Osteocyte (in vitro differentiated cells): ENCODE results near the gene RCBTB1. TPM values are rescaled to one million over a fixed set of nuclear protein-coding genes. Genes with fewer than 3 reads are reported as not detected.

Experiments used
- DNase-seq: peaks from one replicate; pipeline ENCODE4 v3.0.0; 2021; ENCODE audit warnings: mixed read lengths; ENCODE audit not compliant: unreplicated experiment; ENCODE audit errors: extremely low spot score
- H3K27ac Mint-ChIP-seq: one replicate; pipeline ENCODE4 v1.8.0; 2021; ENCODE audit warnings: mild to moderate bottlenecking, mixed read lengths; ENCODE audit not compliant: unreplicated experiment
- H3K27me3 Mint-ChIP-seq: one replicate; pipeline ENCODE4 v1.8.0; 2021; ENCODE audit warnings: mixed read lengths; ENCODE audit not compliant: unreplicated experiment
- H3K36me3 Mint-ChIP-seq: one replicate; pipeline ENCODE4 v1.8.0; 2021; ENCODE audit warnings: mixed read lengths; ENCODE audit not compliant: unreplicated experiment
- H3K4me1 Mint-ChIP-seq: one replicate; pipeline ENCODE4 v1.8.0; 2021; ENCODE audit warnings: mixed read lengths; ENCODE audit not compliant: unreplicated experiment
- H3K4me3 Mint-ChIP-seq: one replicate; pipeline ENCODE4 v1.8.0; 2021; ENCODE audit warnings: mild to moderate bottlenecking, moderate library complexity, mixed read lengths; ENCODE audit not compliant: unreplicated experiment
- H3K9me3 Mint-ChIP-seq: one replicate; pipeline ENCODE4 v1.8.0; 2021; ENCODE audit warnings: mixed read lengths; ENCODE audit not compliant: unreplicated experiment
- CTCF ChIP-seq: fragments of 200-600 bp; sonication (generic); IDR thresholded peaks from 2 replicates; pipeline ENCODE4 v1.5.0; 2021; ENCODE audit warnings: antibody characterized with exemption, mild to moderate bottlenecking, moderate library complexity
- total RNA-seq: library from RNA; stranded (reverse); gene quantifications from 2 replicates; pipeline ENCODE4 v1.2.1, GENCODE V29; 2021

RCBTB1 gene
- total RNA-seq, 1 donor from 2014 or later = 26.2 TPM

- no peak for DNase-seq
Observed at GRCh38 chr13:49629196-49629938, 44.0 kb upstream of the RCBTB1 start.

GRCh38 chr13:49627831-49628652, 42.7 kb upstream of the RCBTB1 start, which contains the start of gene ARL11:
Gene ARL11 (plus strand): TSS chr13:49628507. CDS start chr13:49630448, 1,941 bp downstream.
- Mint-ChIP-seq H3K9me3 (no peaks in the 10 kb centered on the region), H3K27me3 (peaks cover 3% of the 10 kb centered on the region), H3K27ac (no peak within 1 kb of the TSS), H3K4me3 (no peak within 1 kb of the TSS), H3K36me3 (no peaks in the 10 kb centered on the region), H3K4me1 (no peaks in the 10 kb centered on the region)
- TF ChIP-seq CTCF = no peak
- no peak for DNase-seq

More at GRCh38 chr13:49629196-49629938, 44.0 kb upstream of the RCBTB1 start:
- TF ChIP-seq CTCF = no peak
- H3K4me1 Mint-ChIP-seq = no peaks in the 10 kb centered on the region
- H3K27ac Mint-ChIP-seq = no peak overlapping the region
- H3K27me3 Mint-ChIP-seq = no peaks in the 10 kb centered on the region
- no peaks in the 10 kb centered on the region for H3K9me3 Mint-ChIP-seq
- H3K36me3 Mint-ChIP-seq = no peaks in the 10 kb centered on the region
- no peak overlapping the region for H3K4me3 Mint-ChIP-seq

- no peak for TF ChIP-seq CTCF
- no peak for DNase-seq
- no peak overlapping the region for H3K4me3 Mint-ChIP-seq
- H3K36me3 Mint-ChIP-seq = no peaks in the 10 kb centered on the region
- no peak overlapping the region for H3K27ac Mint-ChIP-seq
- peaks cover 3% of the 10 kb centered on the region for H3K27me3 Mint-ChIP-seq
- H3K4me1 Mint-ChIP-seq = no peaks in the 10 kb centered on the region
- H3K9me3 Mint-ChIP-seq = no peaks in the 10 kb centered on the region
Observed at GRCh38 chr13:49625392-49626079, 40.2 kb upstream of the RCBTB1 start.

- no peak overlapping the region for H3K27ac Mint-ChIP-seq
- no peaks in the 10 kb centered on the region for H3K4me1 Mint-ChIP-seq
- peaks cover 3% of the 10 kb centered on the region for H3K27me3 Mint-ChIP-seq
- no peaks in the 10 kb centered on the region for H3K9me3 Mint-ChIP-seq
- no peaks in the 10 kb centered on the region for H3K36me3 Mint-ChIP-seq
- no peak for TF ChIP-seq CTCF
- no peak for DNase-seq
- H3K4me3 Mint-ChIP-seq = no peak overlapping the region
Observed at GRCh38 chr13:49624229-49624628, 38.9 kb upstream of the RCBTB1 start.
